HepG2 (cell line): Measurements from ENCODE around the gene RPH3AL. TPM values are rescaled to one million over a fixed set of nuclear protein-coding genes. Genes with fewer than 3 reads are reported as not detected.

Experiments
- ATF5 ChIP-seq: sonication (generic); formaldehyde crosslinking; IDR thresholded peaks from 2 replicates; pipeline ENCODE4 v1.4.0; 2020; ENCODE audit warnings: mild to moderate bottlenecking, low read depth, missing genetic modification reagents
- BATF2 ChIP-seq: sonication (generic); formaldehyde crosslinking; IDR thresholded peaks from 2 replicates; pipeline ENCODE4 v1.8.0; 2022; ENCODE audit warnings: mild to moderate bottlenecking, missing genetic modification reagents, moderate library complexity
- FOXP1 ChIP-seq, 2 experiments: fragments of 450-650 bp in 1 of 2; IDR thresholded peaks; 2 replicates each; pipeline ENCODE4 v1.6.1; 2017 to 2018; ENCODE audit warnings: antibody characterized with exemption in 1 of 2
- HOMEZ ChIP-seq: IDR thresholded peaks from 2 replicates; pipeline ENCODE4 v1.6.1; 2016; ENCODE audit warnings: low read depth
- KLF11 ChIP-seq: IDR thresholded peaks from 2 replicates; pipeline ENCODE4 v1.6.1; 2016; ENCODE audit warnings: missing compliant biosample characterization
- KMT2B ChIP-seq: IDR thresholded peaks from 2 replicates; pipeline ENCODE4 v1.6.1; 2016; ENCODE audit warnings: missing genetic modification reagents, missing compliant biosample characterization
- MYNN ChIP-seq: sonication (generic); formaldehyde crosslinking; IDR thresholded peaks from 2 replicates; pipeline ENCODE4 v1.4.0; 2020; ENCODE audit warnings: mild to moderate bottlenecking, low read depth, missing genetic modification reagents
- PAF1 ChIP-seq: IDR thresholded peaks from 2 replicates; pipeline ENCODE4 v1.6.1; 2016; ENCODE audit warnings: missing genetic modification reagents, missing compliant biosample characterization
- PPARG ChIP-seq: conservative IDR thresholded peaks from 2 replicates; pipeline ENCODE4 v1.6.1; 2016; ENCODE audit warnings: missing biosample characterization, missing genetic modification reagents
- SIN3A ChIP-seq: IDR thresholded peaks from 2 replicates; pipeline ENCODE4 v1.6.1; 2011; ENCODE audit warnings: low read depth, mild to moderate bottlenecking, control low read depth, low read length, borderline replicate concordance
- SPEN ChIP-seq: sonication (generic); formaldehyde crosslinking; IDR thresholded peaks from 2 replicates; pipeline ENCODE4 v1.5.1; 2020; ENCODE audit warnings: low read depth, mild to moderate bottlenecking, missing genetic modification reagents
- THAP7 ChIP-seq: sonication (generic); formaldehyde crosslinking; IDR thresholded peaks from 2 replicates; pipeline ENCODE4 v1.8.1; 2023; ENCODE audit warnings: mild to moderate bottlenecking, missing genetic modification reagents
- ZBTB14 ChIP-seq: sonication (generic); formaldehyde crosslinking; IDR thresholded peaks from 2 replicates; pipeline ENCODE4 v1.4.0; 2020; ENCODE audit warnings: missing genetic modification reagents
- ZBTB26 ChIP-seq: IDR thresholded peaks from 2 replicates; pipeline ENCODE4 v1.6.1; 2016; ENCODE audit warnings: missing compliant biosample characterization, missing genetic modification reagents, borderline replicate concordance
- ZBTB43 ChIP-seq: sonication (generic); formaldehyde crosslinking; conservative IDR thresholded peaks from 2 replicates; pipeline ENCODE4 v1.4.0; 2020; ENCODE audit warnings: missing genetic modification reagents
- ZC3H13 ChIP-seq: sonication (generic); formaldehyde crosslinking; IDR thresholded peaks from 2 replicates; pipeline ENCODE4 v1.8.1; 2023; ENCODE audit warnings: mild to moderate bottlenecking, missing genetic modification reagents, moderate library complexity
- ZFY ChIP-seq: sonication (generic); formaldehyde crosslinking; IDR thresholded peaks from 2 replicates; pipeline ENCODE4 v1.4.0; 2020; ENCODE audit warnings: missing genetic modification reagents
- ZIK1 ChIP-seq: sonication (generic); formaldehyde crosslinking; IDR thresholded peaks from 2 replicates; pipeline ENCODE4 v1.5.0; 2020; ENCODE audit warnings: mild to moderate bottlenecking, low read depth, missing genetic modification reagents, borderline replicate concordance
- ZNF501 ChIP-seq: sonication (generic); formaldehyde crosslinking; IDR thresholded peaks from 2 replicates; pipeline ENCODE4 v1.5.1; 2020; ENCODE audit warnings: mild to moderate bottlenecking, moderate library complexity, missing genetic modification reagents
- ZNF589 ChIP-seq: sonication (generic); formaldehyde crosslinking; conservative IDR thresholded peaks from 2 replicates; pipeline ENCODE4 v1.8.0; 2022; ENCODE audit warnings: mild to moderate bottlenecking, moderate library complexity, missing genetic modification reagents
- ZNF7 ChIP-seq: IDR thresholded peaks from 2 replicates; pipeline ENCODE4 v1.6.1; 2016; ENCODE audit warnings: missing biosample characterization, missing genetic modification reagents
- ZNF775 ChIP-seq: sonication (generic); formaldehyde crosslinking; IDR thresholded peaks from 2 replicates; pipeline ENCODE4 v1.4.0; 2020; ENCODE audit warnings: missing genetic modification reagents, mild to moderate bottlenecking, moderate library complexity, borderline replicate concordance
- polyA plus RNA-seq, 8 experiments: library from polyadenylated mRNA; depleted of rRNA in 3 of 8; stranded (reverse) in 7 of 8; unstranded in 1 of 8; fragments of >200 nt; fragmentation: Illumina TruSeq in 4 of 8; extraction: Trizol in 4 of 8; gene quantifications; 2 replicates each; pipeline versions ENCODE4 v1.2.1 to v1.2.3, GENCODE V29; 2011 to 2016; ENCODE audit warnings: low read depth in 4 of 8, missing spikeins in 1 of 8, mixed read lengths in 1 of 8; ENCODE audit not compliant: insufficient read depth in 1 of 8
- total RNA-seq, 5 experiments: library from RNA; depleted of rRNA; stranded (reverse); fragments of >200 nt; fragmentation: Illumina TruSeq; extraction: Trizol; gene quantifications; 2 replicates each; pipeline ENCODE4 v1.2.3, GENCODE V29; 2016; ENCODE audit warnings: low read depth in 1 of 5

The RPH3AL gene
- total and polyA plus RNA-seq, 2 of the 13 experiments (the other 11 are each of a cell fraction or from before 2014, with no cell fraction given): 7.8 to 16.4 TPM

GRCh38 chr17:352421-353212 is at the start of gene RPH3AL (continued):
- peak; percentile 94 for TF ChIP-seq ZFY (CRISPR knock-in tag)
- peak; percentile 17 for TF ChIP-seq ZBTB43 (CRISPR knock-in tag)
- TF ChIP-seq FOXP1 (IDR thresholded peaks at IDR 0.05): no peak
- TF ChIP-seq FOXP1 (CRISPR knock-in tag; IDR thresholded peaks at IDR 0.05): no peak; the same call in 1 of the 2 replicates
- peak; percentile 73; the same call in 1 of the 2 replicates for TF ChIP-seq SPEN (CRISPR knock-in tag)
- TF ChIP-seq ZBTB14 (CRISPR knock-in tag): no peak
- peak; percentile 37; the same call in 1 of the 2 replicates for TF ChIP-seq KMT2B (CRISPR knock-in tag)
- TF ChIP-seq ZIK1 (CRISPR knock-in tag): no peak
- peak; percentile 75; the same call in 1 of the 2 replicates for TF ChIP-seq SIN3A
- no peak for TF ChIP-seq ZNF7
- no peak for TF ChIP-seq THAP7 (CRISPR knock-in tag)
- no peak for TF ChIP-seq BATF2
- TF ChIP-seq ZBTB26 (CRISPR knock-in tag): no peak
- no peak for TF ChIP-seq KLF11
- peak; percentile 96 for TF ChIP-seq ZNF501
- peak; percentile 80; the same call in 1 of the 2 replicates for TF ChIP-seq ATF5 (CRISPR knock-in tag)
- no peak; the same call in 1 of the 2 replicates for TF ChIP-seq ZNF775 (CRISPR knock-in tag)
- TF ChIP-seq PAF1 (CRISPR knock-in tag): no peak
- TF ChIP-seq ZC3H13 (CRISPR knock-in tag): no peak
- no peak for TF ChIP-seq PPARG (CRISPR knock-in tag)
- no peak for TF ChIP-seq HOMEZ (CRISPR knock-in tag)
- 0 out of 2 replicates have a peak, but pooled peaks have one; percentile 51 for TF ChIP-seq ZNF589
- TF ChIP-seq MYNN (CRISPR knock-in tag): no peak
